ENCODE data around the gene LRRC18.

Gene LRRC18

GRCh38 chr10:48945441-48946130, 5.9 kb upstream of the LRRC18 start:
- peak in 1 of 3 experiments; percentile 3 for DNase-seq

GRCh38 chr10:48944171-48944570, 4.5 kb upstream of the LRRC18 start:
- no peak for DNase-seq

DNA sequence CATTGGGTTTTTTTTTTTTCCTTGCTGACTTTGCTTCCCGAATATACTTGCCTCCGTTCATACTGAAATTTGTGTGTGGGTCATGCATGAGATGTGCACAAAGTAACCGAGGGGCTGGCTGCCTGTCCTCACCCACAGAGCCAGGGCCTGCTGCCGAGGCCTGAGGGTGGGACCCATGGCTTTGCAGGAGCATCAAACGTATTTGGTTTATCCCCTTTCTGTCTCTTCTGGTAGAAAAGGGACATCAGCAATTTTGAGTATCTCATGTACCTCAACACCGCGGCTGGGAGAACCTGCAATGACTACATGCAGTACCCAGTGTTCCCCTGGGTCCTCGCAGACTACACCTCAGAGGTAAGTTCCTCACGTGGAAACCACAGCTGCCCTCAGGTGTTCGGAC, 3.5 kb upstream of the LRRC18 start:
- no peak for DNase-seq

- DNase-seq = no peak
These were observed 1.9 kb upstream of the LRRC18 start for GRCh38 chr10:48941427-48942075.

- no peak for DNase-seq
These were observed 1.3 kb upstream of the LRRC18 start for GRCh38 chr10:48940958-48941357.

GRCh38 chr10:48940372-48940771, 732 bp upstream of the LRRC18 start:
- no peak for DNase-seq

GRCh38 chr10:48938990-48939536, 577 bp downstream of the LRRC18 start:
- no peak for DNase-seq

GRCh38 chr10:48938281-48938680, 1.4 kb downstream of the LRRC18 start:
- DNase-seq = no peak

DNA sequence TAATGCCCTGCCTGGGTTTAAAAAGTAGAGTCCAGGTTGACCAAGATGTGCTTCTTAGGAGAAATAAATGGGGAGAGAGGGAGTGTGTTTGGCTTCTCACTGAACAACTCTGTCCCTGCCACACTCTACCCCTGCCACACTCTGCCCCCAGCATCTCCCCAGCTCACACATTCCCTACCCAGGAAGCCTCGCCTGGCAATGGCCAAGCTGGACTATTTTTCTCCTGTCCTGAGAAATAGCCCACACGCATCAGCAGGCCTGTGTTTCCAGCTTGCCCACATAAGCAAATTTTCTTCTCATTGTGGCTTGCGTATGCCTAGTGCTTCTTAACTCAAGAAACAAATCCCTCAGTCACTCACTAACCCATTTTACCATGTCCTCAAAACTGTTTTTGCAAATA, 1.8 kb downstream of the LRRC18 start:
- no peak for DNase-seq

GRCh38 chr10:48935577-48935976, 4.1 kb downstream of the LRRC18 start:
- peak in 1 of 3 experiments; percentile 50 for DNase-seq

DNA sequence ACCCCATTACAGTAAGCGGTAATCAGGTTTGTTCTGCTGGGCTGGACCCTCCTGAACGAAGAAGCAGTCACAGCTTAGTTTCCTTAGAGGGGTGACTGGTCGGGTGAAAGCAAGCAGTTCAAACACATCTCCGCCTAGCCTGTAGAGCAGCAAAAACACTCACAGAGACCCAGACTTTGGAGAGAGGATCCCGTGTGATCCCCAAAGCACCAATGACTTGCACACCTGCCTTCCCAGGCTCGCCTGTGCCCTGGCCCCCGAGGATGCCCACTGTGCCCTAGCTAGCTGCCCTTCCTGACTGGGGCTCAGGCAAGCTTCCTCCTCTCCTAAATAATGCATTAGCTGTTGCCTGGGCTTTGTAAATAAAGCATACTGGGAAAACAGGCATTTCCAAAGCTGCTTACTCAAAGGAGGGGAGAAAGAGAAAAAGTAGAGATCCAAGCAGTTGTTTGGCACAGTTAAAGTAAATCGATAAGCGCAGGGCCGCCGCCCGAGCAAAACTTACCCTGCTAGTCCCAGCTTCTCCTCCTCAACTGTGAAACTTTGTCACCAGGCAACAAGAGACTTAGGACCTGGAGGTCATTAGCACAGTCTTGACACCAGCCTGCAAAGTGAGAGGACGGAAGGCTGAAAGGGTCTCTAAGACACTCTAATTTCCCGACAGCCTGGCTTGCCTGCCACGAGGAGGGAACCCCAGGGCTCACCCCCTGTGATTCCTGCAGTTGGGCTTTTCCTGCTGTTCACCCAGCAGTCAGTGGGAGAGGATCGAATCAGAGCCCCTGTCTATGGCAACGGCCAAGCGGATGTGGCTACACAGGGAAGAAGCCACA, 4.8 kb downstream of the LRRC18 start:
- DNase-seq = no peak

DNA sequence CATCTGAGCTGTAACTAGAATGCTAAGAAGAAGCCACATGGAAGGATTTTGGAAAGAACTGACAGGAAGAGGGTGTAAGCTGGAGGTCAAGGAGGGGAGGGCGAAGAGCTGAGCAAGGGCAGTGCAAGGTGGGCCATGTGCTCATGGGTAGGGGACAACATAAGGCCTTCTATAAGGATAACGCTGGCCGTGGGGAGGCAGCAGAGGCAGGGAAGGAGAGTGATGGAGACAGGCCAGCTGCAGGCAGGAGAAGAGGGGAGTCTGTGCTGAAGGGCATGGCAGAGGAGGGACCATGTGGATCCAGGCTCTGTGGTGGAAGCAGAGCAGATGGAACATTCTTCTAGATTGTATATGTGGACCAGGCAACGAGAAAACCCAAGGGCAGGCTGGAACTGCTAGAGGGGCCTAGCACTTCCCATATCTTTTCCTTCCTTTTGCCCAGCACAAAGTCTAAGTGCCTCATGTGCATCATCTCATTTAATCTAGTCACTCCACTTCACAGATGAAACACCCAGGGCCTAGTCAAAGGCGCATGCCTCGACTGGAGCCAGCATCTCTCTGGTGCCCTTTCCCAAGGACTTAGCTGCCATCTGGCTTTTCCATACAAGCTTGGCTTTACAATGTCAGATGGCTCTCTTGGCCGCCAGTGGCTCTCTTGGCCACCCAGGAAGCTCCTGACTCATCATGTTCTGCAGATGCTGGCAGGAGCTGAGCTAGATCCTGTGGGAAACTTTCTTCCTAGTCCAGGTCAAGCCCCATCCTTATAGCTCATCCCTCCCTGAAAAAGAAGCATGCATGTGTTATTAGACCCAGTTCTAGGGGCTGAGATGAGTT, 6.6 kb downstream of the LRRC18 start:
- DNase-seq = no peak

DNA sequence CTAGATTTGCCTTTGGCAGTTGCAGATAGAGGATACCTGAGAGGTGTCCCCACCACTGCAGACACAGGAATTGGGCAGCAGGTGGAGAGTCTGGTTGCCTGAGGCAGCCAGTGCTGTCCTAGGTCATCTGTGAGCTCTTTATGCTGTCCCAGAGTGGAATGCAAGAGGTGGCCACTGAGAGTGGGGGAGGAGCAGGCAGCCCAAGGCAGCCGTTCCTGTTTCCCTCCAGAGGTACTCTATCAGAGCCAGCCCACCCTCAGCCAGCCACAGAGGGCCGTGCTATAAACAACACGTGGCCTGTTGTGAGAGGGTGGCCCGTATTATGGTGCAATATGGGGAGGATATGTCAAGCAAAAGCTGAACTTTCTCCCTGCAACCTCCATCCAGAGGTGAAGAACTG, 8.5 kb downstream of the LRRC18 start:
- DNase-seq = no peak

- DNase-seq = no peak
These were observed 10.1 kb downstream of the LRRC18 start for GRCh38 chr10:48929413-48929990.

GRCh38 chr10:48926764-48927540, 12.7 kb downstream of the LRRC18 start:
- DNase-seq = peak in 1 of 3 experiments; percentile 2

DNA sequence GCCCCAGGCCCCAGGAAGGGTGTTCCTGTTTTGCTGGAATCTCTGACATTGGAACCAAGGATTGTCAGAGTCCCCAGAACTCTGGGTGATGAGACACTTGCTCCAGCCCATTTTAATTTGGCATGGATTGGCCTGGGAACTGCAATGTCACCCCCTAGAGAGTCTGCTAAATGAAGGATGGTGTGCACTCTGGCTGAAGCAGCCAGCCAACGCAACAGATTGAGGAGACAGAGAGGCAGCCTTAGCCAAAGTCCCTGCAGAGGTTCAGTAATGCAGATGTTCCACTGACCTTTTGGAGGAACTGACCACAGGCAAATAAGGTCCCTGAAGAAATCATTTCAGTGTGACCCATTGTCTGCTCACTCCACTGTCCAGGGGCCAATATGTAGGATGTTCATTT, 13.4 kb downstream of the LRRC18 start:
- DNase-seq = no peak

DNA sequence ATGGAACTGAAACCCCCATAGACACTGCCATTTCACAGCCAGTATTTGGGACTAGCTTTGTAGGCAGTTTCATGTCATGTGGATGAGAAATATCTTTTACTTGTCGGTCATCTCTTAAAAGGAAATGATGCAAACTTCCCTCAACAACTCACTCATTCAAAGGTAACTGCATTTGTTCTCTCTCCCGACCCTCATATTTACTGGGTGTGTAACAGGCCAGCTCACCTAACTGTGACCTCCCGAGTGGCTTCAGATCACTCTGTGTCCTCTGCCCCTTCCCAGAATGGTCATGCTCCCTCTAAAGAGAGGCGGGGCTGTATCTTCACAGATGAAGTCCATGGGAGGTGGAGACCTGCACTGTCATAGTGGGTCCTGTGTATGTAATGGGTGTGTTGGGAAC, 14.7 kb downstream of the LRRC18 start:
- DNase-seq = no peak

GRCh38 chr10:48923748-48924147, 15.9 kb downstream of the LRRC18 start:
- DNase-seq = no peak

- DNase-seq = no peak
These were observed 26.0 kb downstream of the LRRC18 start for GRCh38 chr10:48913674-48914073.

DNA sequence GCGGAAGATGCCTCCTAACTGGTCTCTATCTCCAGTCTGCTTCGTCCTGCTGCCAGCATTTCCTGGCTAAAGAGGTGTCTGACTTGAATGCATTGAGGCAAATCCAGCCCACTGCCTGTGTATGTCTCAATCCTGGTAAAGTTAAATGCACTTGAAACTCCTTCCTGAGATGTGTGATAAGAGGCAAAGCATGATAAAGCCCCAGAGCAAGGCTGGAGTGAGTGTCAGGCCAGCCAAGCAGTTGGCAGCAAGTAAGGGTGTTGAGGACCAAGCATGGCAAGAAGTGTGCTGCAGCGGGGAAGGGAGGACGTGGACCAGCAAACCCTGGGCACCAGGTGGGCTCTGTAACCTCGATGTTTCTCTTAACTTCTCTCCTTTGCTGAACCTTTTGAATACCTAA, 29.1 kb downstream of the LRRC18 start:
- no peak for DNase-seq

GRCh38 chr10:48907730-48908129, 31.9 kb downstream of the LRRC18 start:
- no peak for DNase-seq

Measured in NCI-H1417 (cell line).